Activated CD8-positive, alpha-beta T cell treated with anti-CD3 and anti-CD28 coated beads for 36 hours (primary cell): ENCODE results near the gene ADGRE3. TPM values are rescaled to one million over a fixed set of nuclear protein-coding genes. Genes with fewer than 3 reads are reported as not detected.
"Not testable (repeated sequence)": the region's sequence is repeated elsewhere in the genome, so short reads cannot be mapped to it uniquely, and the experiment has no call there.

ENCODE experiments used
- ATAC-seq: fragments of 200-7000 bp; cut with Tn5 transposase; one replicate; pipeline ENCODE4 v1.10.0; 2021; ENCODE audit warnings: mild to moderate bottlenecking, moderate library complexity
- CTCF ChIA-PET: fragments of 350-600 bp; sonication (Branson Sonifier 250); formaldehyde crosslinking; loops from one replicate; lab custom pipeline; 2021; ENCODE audit warnings: antibody characterized with exemption; lab: Charles Lee
- POLR2A ChIA-PET: fragments of 350-600 bp; sonication (Branson Sonifier 250); formaldehyde crosslinking; loops from one replicate; lab custom pipeline; 2021; ENCODE audit warnings: antibody characterized with exemption; lab: Charles Lee
- DNase-seq: peaks from one replicate; pipeline ENCODE4 v3.0.0-alpha.2; 2020
- H3K27ac Mint-ChIP-seq: one replicate; pipeline ENCODE4 v1.8.0; 2021; ENCODE audit warnings: mild to moderate bottlenecking, mixed read lengths
- H3K27me3 Mint-ChIP-seq: one replicate; pipeline ENCODE4 v1.8.0; 2021; ENCODE audit warnings: mixed read lengths
- H3K36me3 Mint-ChIP-seq: one replicate; pipeline ENCODE4 v1.8.0; 2021; ENCODE audit warnings: low read depth, mixed read lengths
- H3K4me1 Mint-ChIP-seq: one replicate; pipeline ENCODE4 v1.8.0; 2021; ENCODE audit warnings: low read depth, mixed read lengths
- H3K4me3 Mint-ChIP-seq: one replicate; pipeline ENCODE4 v1.8.0; 2021; ENCODE audit warnings: mild to moderate bottlenecking, moderate library complexity, mixed read lengths
- H3K9me3 Mint-ChIP-seq: one replicate; pipeline ENCODE4 v1.8.0; 2021; ENCODE audit warnings: mixed read lengths
- CTCF ChIP-seq: fragments of 200-600 bp; IDR thresholded peaks from one replicate; pipeline ENCODE4 v1.8.0; 2022; ENCODE audit warnings: antibody characterized with exemption, mild to moderate bottlenecking
- intact Hi-C: fragments of 100-400 bp; cut with micrococcal nuclease; formaldehyde crosslinking; loops from one replicate; pipeline ENCODE4 v1.10.0; 2022
- total RNA-seq, 2 experiments: library from RNA; stranded (reverse); gene quantifications; one replicate each; pipeline ENCODE4 v1.2.3, GENCODE V29; 2021

The ADGRE3 gene
- total RNA-seq, 2 experiments from 2014 or later, result not detected

GRCh38 chr19:14648506-14648905 is 26.1 kb downstream of the ADGRE3 start:
- ATAC-seq (no peak), DNase-seq (no peak)
- Mint-ChIP-seq H3K4me1 (no peaks in the 10 kb centered on the region), H3K36me3 (no peaks in the 10 kb centered on the region), H3K27me3 (peaks cover 9% of the 10 kb centered on the region), H3K4me3 (no peak overlapping the region), H3K9me3 (peaks cover 1% of the 10 kb centered on the region), H3K27ac (no peak overlapping the region)
- intact Hi-C loops, result no loop called here
- ChIA-PET POLR2A (interaction anchor here (0.8 kb wide), 1 partner anchor 16 kb away, joined by 3 read pairs; no protein-coding TSS in a partner anchor), CTCF (no interaction called here)
- TF ChIP-seq CTCF, result no peak

- POLR2A ChIA-PET, result no interaction called here
- no peak for TF ChIP-seq CTCF
- intact Hi-C loops, result no loop called here
- CTCF ChIA-PET, result no interaction called here
- no peaks in the 10 kb centered on the region for H3K4me1 Mint-ChIP-seq
- peaks cover 13% of the 10 kb centered on the region for H3K27me3 Mint-ChIP-seq
- no peak for DNase-seq
- no peak overlapping the region for H3K4me3 Mint-ChIP-seq
- H3K9me3 Mint-ChIP-seq, result peaks cover 17% of the 10 kb centered on the region
- H3K36me3 Mint-ChIP-seq, result no peaks in the 10 kb centered on the region
- ATAC-seq, result no peak
- no peak overlapping the region for H3K27ac Mint-ChIP-seq
Measured at GRCh38 chr19:14639536-14640277, 34.9 kb downstream of the ADGRE3 start.

- TF ChIP-seq CTCF, result no peak
- peaks cover 2% of the 10 kb centered on the region for H3K27me3 Mint-ChIP-seq
- DNase-seq, result peak; percentile 26
- ATAC-seq, result peak; percentile 64
- H3K27ac Mint-ChIP-seq, result no peak overlapping the region
- CTCF ChIA-PET, result interaction anchor here (1.0 to 1.5 kb wide), 3 partner anchors 55 to 76 kb away, joined by 3 to 5 read pairs (median 4); no protein-coding TSS in a partner anchor
- peaks cover 5% of the 10 kb centered on the region for H3K9me3 Mint-ChIP-seq
- intact Hi-C loops, result no loop called here
- peaks cover 2% of the 10 kb centered on the region for H3K4me1 Mint-ChIP-seq
- POLR2A ChIA-PET, result no interaction called here
- no peak overlapping the region for H3K4me3 Mint-ChIP-seq
- H3K36me3 Mint-ChIP-seq, result no peaks in the 10 kb centered on the region
Measured at GRCh38 chr19:14632286-14632685, 42.4 kb downstream of the ADGRE3 start.

GRCh38 chr19:14629557-14629956 is 45.1 kb downstream of the ADGRE3 start:
- ATAC-seq, result no peak
- intact Hi-C loops, result no loop called here
- CTCF ChIA-PET, result no interaction called here

GRCh38 chr19:14624491-14624890 is 50.2 kb downstream of the ADGRE3 start:
- intact Hi-C loops, H3K27ac Mint-ChIP-seq, POLR2A ChIA-PET, H3K27me3 Mint-ChIP-seq, ATAC-seq, DNase-seq, H3K36me3 Mint-ChIP-seq, H3K4me1 Mint-ChIP-seq, H3K4me3 Mint-ChIP-seq, H3K9me3 Mint-ChIP-seq: not testable (repeated sequence)
- CTCF ChIA-PET, result interaction anchor here (0.9 kb wide), 1 partner anchor 27 kb away, joined by 3 read pairs; no protein-coding TSS in a partner anchor

More at GRCh38 chr19:14629557-14629956, 45.1 kb downstream of the ADGRE3 start:
- TF ChIP-seq CTCF, result no peak
- Mint-ChIP-seq H3K36me3 (no peaks in the 10 kb centered on the region), H3K27ac (no peak overlapping the region), H3K4me1 (peaks cover 2% of the 10 kb centered on the region), H3K27me3 (peaks cover 1% of the 10 kb centered on the region), H3K4me3 (no peak overlapping the region), H3K9me3 (peaks cover 2% of the 10 kb centered on the region)
- no peak for DNase-seq
- POLR2A ChIA-PET, result interaction anchor here (0.6 kb wide), 1 partner anchor 1063 kb away, joined by 4 read pairs; no protein-coding TSS in a partner anchor
